Fibroblast of villous mesenchyme (primary cell): ENCODE measurements around the gene TPST1. TPM values are rescaled to one million over a fixed set of nuclear protein-coding genes. Genes with fewer than 3 reads are reported as not detected.
A peak's percentile ranks its signal among the peaks of the same experiment; 100 is the strongest.

Source experiments
- DNase-seq: peaks from one replicate; pipeline ENCODE4 v3.0.0-alpha.2; 2010; ENCODE audit warnings: low read depth
- H3K4me3 ChIP-seq: 2 replicates; pipeline ENCODE4 v1.5.1; 2011; ENCODE audit warnings: low read depth, mild to moderate bottlenecking, low read length
- CTCF ChIP-seq: IDR thresholded peaks from 2 replicates; pipeline ENCODE4 v1.5.1; 2012; ENCODE audit warnings: low read depth, mild to moderate bottlenecking, low read length; ENCODE audit not compliant: insufficient read depth
- total RNA-seq: library from RNA; depleted of rRNA; stranded (reverse); fragments of >200 nt; gene quantifications from 2 replicates; pipeline ENCODE4 v1.2.3, GENCODE V29; 2012

TPST1 gene
- total RNA-seq, 1 donor = 131 TPM

GRCh38 chr7:66237906-66238772 is 33.0 kb downstream of the TPST1 start:
- H3K4me3 ChIP-seq = no peak overlapping the region
- DNase-seq = peak; percentile 94
- TF ChIP-seq CTCF = no peak

GRCh38 chr7:66238773-66239466 is 33.8 kb downstream of the TPST1 start:
- TF ChIP-seq CTCF = no peak
- no peak for DNase-seq
- no peak overlapping the region for H3K4me3 ChIP-seq

GRCh38 chr7:66239467-66239856 is 34.3 kb downstream of the TPST1 start:
- no peak for DNase-seq
- no peak for TF ChIP-seq CTCF
- no peak overlapping the region for H3K4me3 ChIP-seq

GRCh38 chr7:66245008-66245407 is 39.9 kb downstream of the TPST1 start:
- no peak for TF ChIP-seq CTCF
- no peak overlapping the region for H3K4me3 ChIP-seq
- no peak for DNase-seq

GRCh38 chr7:66246554-66247171 is 41.5 kb downstream of the TPST1 start:
- H3K4me3 ChIP-seq = no peak overlapping the region
- DNase-seq = no peak
- no peak for TF ChIP-seq CTCF

GRCh38 chr7:66247380-66248078 is 42.4 kb downstream of the TPST1 start:
- no peak for TF ChIP-seq CTCF
- H3K4me3 ChIP-seq = no peak overlapping the region
- DNase-seq = no peak
